Mesothelial cell of epicardium (in vitro differentiated cells): ENCODE measurements around the gene FNDC3B. TPM values are rescaled to one million over a fixed set of nuclear protein-coding genes. Genes with fewer than 3 reads are reported as not detected.

ENCODE experiments used
- DNase-seq, 2 experiments: peaks; one replicate each; pipeline ENCODE4 v3.0.0; 2021; ENCODE audit warnings: low spot score in 2 of 2; ENCODE audit not compliant: unreplicated experiment in 2 of 2
- H3K27ac Mint-ChIP-seq: 2 replicates; pipeline ENCODE4 v1.8.0; 2021; ENCODE audit warnings: mixed read lengths
- H3K27me3 Mint-ChIP-seq: 2 replicates; pipeline ENCODE4 v1.8.0; 2021; ENCODE audit warnings: low read depth, mixed read lengths
- H3K36me3 Mint-ChIP-seq: 2 replicates; pipeline ENCODE4 v1.8.0; 2021; ENCODE audit warnings: mixed read lengths
- H3K4me1 Mint-ChIP-seq: 2 replicates; pipeline ENCODE4 v1.8.0; 2021; ENCODE audit warnings: mixed read lengths
- H3K4me3 Mint-ChIP-seq: 2 replicates; pipeline ENCODE4 v1.8.0; 2021; ENCODE audit warnings: mild to moderate bottlenecking, moderate library complexity, mixed read lengths
- H3K9me3 Mint-ChIP-seq: 2 replicates; pipeline ENCODE4 v1.8.0; 2021; ENCODE audit warnings: mixed read lengths
- CTCF ChIP-seq: fragments of 200-600 bp; sonication (generic); IDR thresholded peaks from one replicate; pipeline ENCODE4 v1.5.0; 2021; ENCODE audit warnings: antibody characterized with exemption; ENCODE audit not compliant: unreplicated experiment
- total RNA-seq: library from RNA; stranded (reverse); gene quantifications from 3 replicates; pipeline ENCODE4 v1.2.1, GENCODE V29; 2021

FNDC3B gene
- total RNA-seq, 1 donor from 2014 or later, result 131 TPM

DNA sequence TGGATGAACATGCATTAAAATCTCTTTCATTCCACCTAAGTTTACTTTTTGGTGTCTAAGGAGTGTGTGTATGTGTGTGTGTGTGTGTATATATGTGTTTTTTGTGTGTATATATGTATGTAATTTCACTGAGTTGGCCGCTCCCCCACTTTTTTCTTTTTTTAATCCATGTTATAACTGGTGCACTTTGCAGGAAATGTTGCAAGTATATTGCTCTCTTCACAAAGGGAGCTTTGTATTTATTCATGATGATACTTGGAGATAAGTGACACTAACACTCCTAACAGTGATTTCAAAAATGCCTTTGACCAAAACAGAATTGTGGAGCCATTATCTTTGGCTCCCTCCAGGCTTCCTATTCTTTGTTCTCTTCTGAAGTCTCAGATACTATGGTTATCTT lies 95.8 kb downstream of the FNDC3B start:
- no peak for DNase-seq
- Mint-ChIP-seq H3K4me1 (peaks cover 56% of the 10 kb centered on the region), H3K27me3 (no peaks in the 10 kb centered on the region)

GRCh38 chr3:172135820-172136219 lies 96.4 kb downstream of the FNDC3B start:
- peaks cover 2% of the 10 kb centered on the region for H3K36me3 Mint-ChIP-seq
- no peak for TF ChIP-seq CTCF
- H3K9me3 Mint-ChIP-seq, result no peaks in the 10 kb centered on the region
- H3K4me1 Mint-ChIP-seq, result peaks cover 57% of the 10 kb centered on the region
- no peak for DNase-seq
- peak overlapping the region; percentile 51 for H3K27ac Mint-ChIP-seq
- no peak overlapping the region for H3K4me3 Mint-ChIP-seq
- H3K27me3 Mint-ChIP-seq, result no peaks in the 10 kb centered on the region

More for the DNA sequence above, 95.8 kb downstream of the FNDC3B start:
- H3K27ac Mint-ChIP-seq, result peak overlapping the region; percentile 40
- H3K4me3 Mint-ChIP-seq, result no peak overlapping the region
- peaks cover 2% of the 10 kb centered on the region for H3K36me3 Mint-ChIP-seq
- TF ChIP-seq CTCF, result no peak
- no peaks in the 10 kb centered on the region for H3K9me3 Mint-ChIP-seq

DNA sequence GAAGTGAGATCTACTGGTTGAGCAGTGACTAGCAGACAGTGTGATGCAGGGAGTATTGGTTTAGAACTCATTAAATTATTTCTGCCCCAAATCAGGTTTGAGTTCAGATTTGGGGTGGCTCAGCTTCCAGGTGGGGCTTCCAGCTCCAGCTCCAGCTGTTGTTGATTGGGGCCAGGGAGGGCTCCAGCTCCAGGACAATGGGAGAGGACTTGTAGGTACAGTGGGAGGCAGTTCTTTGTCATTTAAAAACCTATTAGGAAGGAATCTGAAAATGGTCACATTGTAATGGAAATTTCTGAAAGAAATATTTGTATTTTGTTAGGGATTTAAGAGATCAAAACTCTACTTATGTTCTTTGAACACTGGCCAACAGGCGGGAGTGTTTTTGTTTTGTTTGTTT lies 97.0 kb downstream of the FNDC3B start:
- H3K4me1 Mint-ChIP-seq, result peaks cover 62% of the 10 kb centered on the region
- peak overlapping the region; percentile 51 for H3K27ac Mint-ChIP-seq
- TF ChIP-seq CTCF, result no peak
- DNase-seq, result no peak
- no peaks in the 10 kb centered on the region for H3K27me3 Mint-ChIP-seq
- H3K9me3 Mint-ChIP-seq, result no peaks in the 10 kb centered on the region
- peaks cover 2% of the 10 kb centered on the region for H3K36me3 Mint-ChIP-seq
- no peak overlapping the region for H3K4me3 Mint-ChIP-seq

GRCh38 chr3:172137287-172138192 lies 98.2 kb downstream of the FNDC3B start:
- no peak for DNase-seq
- H3K4me1 Mint-ChIP-seq, result peaks cover 69% of the 10 kb centered on the region
- H3K27me3 Mint-ChIP-seq, result no peaks in the 10 kb centered on the region
- peaks cover 2% of the 10 kb centered on the region for H3K36me3 Mint-ChIP-seq
- no peak overlapping the region for H3K4me3 Mint-ChIP-seq
- no peaks in the 10 kb centered on the region for H3K9me3 Mint-ChIP-seq
- TF ChIP-seq CTCF, result no peak
- H3K27ac Mint-ChIP-seq, result peak overlapping the region; percentile 81

GRCh38 chr3:172138193-172138537 lies 98.8 kb downstream of the FNDC3B start:
- H3K27ac Mint-ChIP-seq, result peak overlapping the region; percentile 81
- H3K36me3 Mint-ChIP-seq, result peaks cover 5% of the 10 kb centered on the region
- H3K9me3 Mint-ChIP-seq, result no peaks in the 10 kb centered on the region
- no peaks in the 10 kb centered on the region for H3K27me3 Mint-ChIP-seq
- DNase-seq, result no peak
- H3K4me3 Mint-ChIP-seq, result no peak overlapping the region
- peaks cover 69% of the 10 kb centered on the region for H3K4me1 Mint-ChIP-seq
- no peak for TF ChIP-seq CTCF
